ENCODE measurements around the gene CADM1. TPM values are rescaled to one million over a fixed set of nuclear protein-coding genes. Genes with fewer than 3 reads are reported as not detected.

The CADM1 gene
- total RNA-seq, 1 donor from 2014 or later = 150 TPM

- Mint-ChIP-seq H3K27me3 (peaks cover 28% of the 10 kb centered on the region), H3K27ac (no peak overlapping the region), H3K4me3 (no peak overlapping the region), H3K4me1 (ENCODE audit: unreplicated experiment) (peaks cover 9% of the 10 kb centered on the region), H3K36me3 (no peaks in the 10 kb centered on the region), H3K9me3 (no peaks in the 10 kb centered on the region)
- DNase-seq (ENCODE audit: extremely low spot score, unreplicated experiment) = no peak
- no peak for TF ChIP-seq CTCF (conservative IDR thresholded peaks at IDR 0.05)
Measured at GRCh38 chr11:115535781-115536180, 31.6 kb upstream of the CADM1 start.

GRCh38 chr11:115530752-115531151 lies 26.5 kb upstream of the CADM1 start:
- TF ChIP-seq CTCF (conservative IDR thresholded peaks at IDR 0.05) = no peak
- Mint-ChIP-seq H3K36me3 (no peaks in the 10 kb centered on the region), H3K27ac (no peak overlapping the region), H3K9me3 (no peaks in the 10 kb centered on the region), H3K4me3 (no peak overlapping the region), H3K27me3 (peaks cover 24% of the 10 kb centered on the region), H3K4me1 (ENCODE audit: unreplicated experiment) (peaks cover 15% of the 10 kb centered on the region)
- no peak for DNase-seq (ENCODE audit: extremely low spot score, unreplicated experiment)

- peaks cover 20% of the 10 kb centered on the region for H3K4me1 Mint-ChIP-seq (ENCODE audit: unreplicated experiment)
- no peaks in the 10 kb centered on the region for H3K9me3 Mint-ChIP-seq
- H3K27ac Mint-ChIP-seq = peak overlapping the region; percentile 83
- peak; percentile 30 for TF ChIP-seq CTCF (conservative IDR thresholded peaks at IDR 0.05)
- H3K27me3 Mint-ChIP-seq = peaks cover 12% of the 10 kb centered on the region
- DNase-seq (ENCODE audit: extremely low spot score, unreplicated experiment) = no peak
- H3K36me3 Mint-ChIP-seq = no peaks in the 10 kb centered on the region
- no peak overlapping the region for H3K4me3 Mint-ChIP-seq
Measured at GRCh38 chr11:115528225-115528624, 24.0 kb upstream of the CADM1 start.

GRCh38 chr11:115527534-115528125 lies 23.4 kb upstream of the CADM1 start:
- Mint-ChIP-seq H3K9me3 (no peaks in the 10 kb centered on the region), H3K4me3 (peak overlapping the region; percentile 23), H3K27me3 (peaks cover 12% of the 10 kb centered on the region), H3K4me1 (ENCODE audit: unreplicated experiment) (peaks cover 20% of the 10 kb centered on the region), H3K27ac (peak overlapping the region; percentile 83), H3K36me3 (no peaks in the 10 kb centered on the region)
- DNase-seq (ENCODE audit: extremely low spot score, unreplicated experiment) = no peak
- TF ChIP-seq CTCF (conservative IDR thresholded peaks at IDR 0.05) = no peak

GRCh38 chr11:115525531-115526006 lies 21.4 kb upstream of the CADM1 start:
- no peaks in the 10 kb centered on the region for H3K9me3 Mint-ChIP-seq
- peaks cover 20% of the 10 kb centered on the region for H3K4me1 Mint-ChIP-seq (ENCODE audit: unreplicated experiment)
- no peak for DNase-seq (ENCODE audit: extremely low spot score, unreplicated experiment)
- H3K4me3 Mint-ChIP-seq = no peak overlapping the region
- TF ChIP-seq CTCF (conservative IDR thresholded peaks at IDR 0.05) = no peak
- no peaks in the 10 kb centered on the region for H3K36me3 Mint-ChIP-seq
- no peak overlapping the region for H3K27ac Mint-ChIP-seq
- peaks cover 11% of the 10 kb centered on the region for H3K27me3 Mint-ChIP-seq
